Stimulated activated CD8-positive, alpha-beta memory T cell treated with anti-CD3 and anti-CD28 coated beads, Interleukin-7, amount 100 ng/mL, for 24 hours (primary cell): ENCODE results near the gene ZNF506.
"Not testable (repeated sequence)": the region's sequence is repeated elsewhere in the genome, so short reads cannot be mapped to it uniquely, and the experiment has no call there.

Experiments used
- DNase-seq: peaks from one replicate; pipeline ENCODE4 v3.0.0-alpha.2; 2020; ENCODE audit warnings: low read depth

The ZNF506 gene

GRCh38 chr19:19778666-19779065 is 42.9 kb downstream of the ZNF506 start:
- no peak for DNase-seq

DNA sequence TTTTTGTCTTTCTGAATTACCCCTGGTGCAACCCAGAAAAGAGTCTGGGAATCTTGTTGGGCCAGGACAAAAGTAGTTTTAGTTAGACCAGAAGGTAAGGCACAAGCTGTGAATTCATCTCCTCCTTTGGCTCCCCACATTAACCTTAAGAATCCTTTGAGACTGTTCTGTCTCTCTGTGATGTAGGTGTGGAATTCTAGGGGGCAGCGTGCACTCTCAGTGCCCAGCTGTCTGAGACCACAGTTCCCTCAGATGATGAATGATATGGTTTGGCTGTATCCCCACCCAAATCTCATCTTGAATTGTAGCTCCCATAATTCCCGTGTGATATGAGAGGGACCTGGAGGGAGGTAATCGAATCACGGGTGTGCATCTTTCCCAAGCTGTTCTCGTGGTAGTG is 43.9 kb downstream of the ZNF506 start:
- no peak for DNase-seq

GRCh38 chr19:19776206-19777008 is 45.1 kb downstream of the ZNF506 start:
- DNase-seq = peak; percentile 84

- no peak for DNase-seq
Observed at GRCh38 chr19:19775891-19776205, 45.7 kb downstream of the ZNF506 start.

GRCh38 chr19:19774354-19775033 is 47.1 kb downstream of the ZNF506 start:
- no peak for DNase-seq

GRCh38 chr19:19771963-19772362 is 49.6 kb downstream of the ZNF506 start:
- not testable (repeated sequence) for DNase-seq

GRCh38 chr19:19769971-19770370 is 51.6 kb downstream of the ZNF506 start:
- DNase-seq = not testable (repeated sequence)

DNA sequence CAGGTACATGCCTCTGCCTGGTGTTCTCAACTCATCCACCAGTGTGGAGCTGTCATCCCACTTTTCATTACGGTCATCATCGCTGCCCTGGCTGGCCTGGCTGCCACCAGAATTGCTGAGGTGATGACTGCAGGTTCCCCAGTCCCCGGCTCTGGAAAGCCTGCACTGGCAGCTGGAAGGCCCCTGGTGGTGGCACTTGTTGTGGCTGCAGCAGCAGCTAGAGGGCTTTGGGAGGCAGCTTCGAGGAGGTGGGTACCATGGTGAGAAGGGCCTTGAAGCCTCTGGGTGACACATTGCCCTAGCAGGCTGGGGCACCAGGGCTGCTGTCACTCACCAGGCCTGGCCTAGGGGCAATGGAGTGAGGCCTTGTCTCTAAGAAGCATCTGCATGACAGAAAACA is 63.4 kb downstream of the ZNF506 start:
- no peak for DNase-seq

- no peak for DNase-seq
Observed at GRCh38 chr19:19752760-19753403, 68.7 kb downstream of the ZNF506 start.

- no peak for DNase-seq
Observed at GRCh38 chr19:19751846-19752245, 69.7 kb downstream of the ZNF506 start.

DNA sequence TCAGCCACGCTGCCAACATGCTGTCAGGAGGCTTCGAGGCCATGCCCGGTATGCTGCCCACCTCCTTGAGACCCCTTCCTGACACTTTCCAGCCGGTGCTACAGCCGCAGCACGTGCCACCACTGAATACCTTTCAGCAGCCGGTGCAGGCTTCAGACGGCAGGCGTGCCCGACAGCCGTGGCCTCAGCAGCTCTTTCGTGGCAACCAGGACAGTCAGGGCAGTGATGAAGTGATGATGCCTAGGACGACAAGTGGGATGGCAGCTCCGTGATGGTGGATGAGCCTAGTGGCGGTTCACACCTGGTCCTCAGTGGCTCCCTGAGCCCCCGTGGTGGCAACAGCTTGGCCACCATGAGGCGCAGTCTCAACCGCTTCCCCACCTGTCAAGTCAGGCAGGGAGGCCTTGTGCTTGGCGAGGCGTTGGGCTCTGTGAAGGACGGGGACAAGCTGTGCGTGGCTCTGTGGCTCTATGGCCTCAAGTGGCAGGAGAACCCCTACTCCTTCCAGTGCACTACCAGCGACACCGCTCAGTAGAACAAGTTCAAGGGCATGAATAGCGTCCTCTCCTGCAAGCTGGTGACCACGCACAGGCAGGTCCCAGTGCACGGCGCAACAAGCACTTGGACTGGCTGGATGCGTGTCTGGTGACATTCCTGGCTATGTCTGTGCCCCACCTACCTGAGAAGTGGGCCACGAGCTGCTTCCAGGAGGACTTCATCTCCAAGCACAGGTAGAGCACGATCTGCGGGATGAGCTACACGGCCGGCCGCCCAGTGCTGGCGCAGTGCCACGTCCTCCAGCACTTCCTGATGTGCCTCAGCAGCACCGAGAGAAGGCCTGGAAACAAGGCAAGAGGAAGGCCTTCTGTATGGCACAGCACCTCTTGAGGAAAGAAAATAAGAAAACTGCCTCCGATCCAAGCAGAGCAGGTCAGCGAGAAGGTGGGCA is 70.4 kb downstream of the ZNF506 start:
- DNase-seq = no peak

DNA sequence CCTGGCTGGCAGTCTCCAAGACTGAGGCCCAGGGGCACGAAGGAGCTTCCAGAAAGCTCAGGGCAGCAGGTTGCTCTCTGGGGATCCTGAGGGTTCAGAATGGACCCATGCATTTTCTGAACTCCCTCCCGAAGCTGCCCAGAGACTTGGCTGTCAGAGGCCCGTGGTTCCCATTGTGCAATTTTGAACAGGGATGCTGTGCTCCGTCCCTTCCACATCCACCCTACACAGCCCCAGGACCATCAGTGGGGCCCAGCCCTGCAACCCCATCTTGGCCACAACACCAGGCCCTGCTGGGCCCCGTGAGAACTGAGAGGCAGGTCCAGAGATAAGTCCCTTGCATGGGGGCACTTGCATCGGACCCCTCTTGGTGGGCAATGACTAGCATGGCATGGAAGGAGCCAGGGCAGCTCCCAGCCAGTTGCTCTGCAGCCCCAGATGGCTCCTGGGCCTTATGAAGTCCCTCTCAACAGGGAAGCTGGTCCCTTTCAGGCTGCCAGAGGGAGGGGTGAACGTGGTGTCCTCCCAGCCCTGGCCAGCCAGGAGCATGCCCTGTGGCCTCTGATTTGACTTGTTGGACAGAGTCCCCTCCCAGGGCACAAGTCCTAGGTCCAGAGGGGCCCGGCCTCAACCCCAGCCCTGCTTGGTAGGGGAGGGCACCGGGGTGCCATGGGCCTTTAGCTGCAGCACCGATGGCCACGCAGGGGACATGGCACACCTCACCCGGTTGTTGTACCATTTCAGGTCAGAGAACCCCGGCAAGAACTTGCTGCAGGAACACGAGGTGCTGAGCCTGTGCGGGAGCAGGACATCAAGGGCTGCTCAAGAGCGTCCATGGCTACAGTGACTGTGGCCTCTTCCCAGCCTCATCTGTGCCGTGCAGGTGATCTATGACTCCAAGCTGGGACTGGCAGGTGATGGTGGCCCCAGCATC is 71.4 kb downstream of the ZNF506 start:
- DNase-seq = no peak

- DNase-seq = no peak
Observed at GRCh38 chr19:19749117-19749907, 72.2 kb downstream of the ZNF506 start.

GRCh38 chr19:19748249-19748938 is 73.2 kb downstream of the ZNF506 start:
- no peak for DNase-seq

- DNase-seq = no peak
Observed at GRCh38 chr19:19747357-19748220, 74.0 kb downstream of the ZNF506 start.

GRCh38 chr19:19746286-19747213 is 75.0 kb downstream of the ZNF506 start:
- no peak for DNase-seq

- DNase-seq = no peak
Observed at GRCh38 chr19:19745496-19746285, 75.9 kb downstream of the ZNF506 start.
